ENCODE results near the gene NTN1.

Gene NTN1

GRCh38 chr17:9032583-9032982 is 11.3 kb downstream of the NTN1 start:
- in situ Hi-C loops (cut with MboI; ENCODE audit: low sequenced_read_pairs), result no loop called here
- Histone ChIP-seq H3K36me3 (replicated peaks) (no peaks in the 10 kb centered on the region), H3K27me3 (ENCODE audit: low read depth) (no peaks in the 10 kb centered on the region), H3K4me1 (no peaks in the 10 kb centered on the region), H3K9me3 (no peaks in the 10 kb centered on the region), H3K4me3 (no peak overlapping the region)
- no peak for DNase-seq (ENCODE audit: low spot score in 2 of 2)

- in situ Hi-C loops (cut with MboI; ENCODE audit: low sequenced_read_pairs), result no loop called here
- no peaks in the 10 kb centered on the region for H3K4me1 ChIP-seq
- no peak for DNase-seq (ENCODE audit: low spot score in 2 of 2)
Measured at GRCh38 chr17:9035249-9035648, 13.9 kb downstream of the NTN1 start.

GRCh38 chr17:9036336-9036735 is 15.0 kb downstream of the NTN1 start:
- H3K4me1 ChIP-seq, result no peaks in the 10 kb centered on the region
- no peaks in the 10 kb centered on the region for H3K36me3 ChIP-seq (replicated peaks)
- DNase-seq (ENCODE audit: low spot score in 2 of 2), result no peak
- no peaks in the 10 kb centered on the region for H3K27me3 ChIP-seq (ENCODE audit: low read depth)
- H3K9me3 ChIP-seq, result no peaks in the 10 kb centered on the region
- in situ Hi-C loops (cut with MboI; ENCODE audit: low sequenced_read_pairs), result no loop called here
- H3K4me3 ChIP-seq, result no peak overlapping the region

More at GRCh38 chr17:9035249-9035648, 13.9 kb downstream of the NTN1 start:
- Histone ChIP-seq H3K9me3 (no peaks in the 10 kb centered on the region), H3K27me3 (ENCODE audit: low read depth) (no peaks in the 10 kb centered on the region), H3K4me3 (no peak overlapping the region), H3K36me3 (replicated peaks) (no peaks in the 10 kb centered on the region)

GRCh38 chr17:9037736-9038135 is 16.4 kb downstream of the NTN1 start:
- no peaks in the 10 kb centered on the region for H3K27me3 ChIP-seq (ENCODE audit: low read depth)
- no peak overlapping the region for H3K4me3 ChIP-seq
- in situ Hi-C loops (cut with MboI; ENCODE audit: low sequenced_read_pairs), result no loop called here
- no peak for DNase-seq (ENCODE audit: low spot score in 2 of 2)
- H3K36me3 ChIP-seq (replicated peaks), result no peaks in the 10 kb centered on the region
- H3K9me3 ChIP-seq, result no peaks in the 10 kb centered on the region
- H3K4me1 ChIP-seq, result no peaks in the 10 kb centered on the region

GRCh38 chr17:9038380-9038779 is 17.1 kb downstream of the NTN1 start:
- in situ Hi-C loops (cut with MboI; ENCODE audit: low sequenced_read_pairs), result no loop called here
- H3K36me3 ChIP-seq (replicated peaks), result no peaks in the 10 kb centered on the region
- H3K27me3 ChIP-seq (ENCODE audit: low read depth), result no peaks in the 10 kb centered on the region
- H3K4me1 ChIP-seq, result no peaks in the 10 kb centered on the region
- H3K4me3 ChIP-seq, result no peak overlapping the region
- DNase-seq (ENCODE audit: low spot score in 2 of 2), result no peak
- no peaks in the 10 kb centered on the region for H3K9me3 ChIP-seq

- no peak for DNase-seq (ENCODE audit: low spot score in 2 of 2)
- Histone ChIP-seq H3K27me3 (ENCODE audit: low read depth) (no peaks in the 10 kb centered on the region), H3K4me3 (no peak overlapping the region), H3K4me1 (no peaks in the 10 kb centered on the region), H3K36me3 (replicated peaks) (no peaks in the 10 kb centered on the region), H3K9me3 (no peaks in the 10 kb centered on the region)
- in situ Hi-C loops (cut with MboI; ENCODE audit: low sequenced_read_pairs), result no loop called here
Measured at GRCh38 chr17:9044772-9045463, 23.6 kb downstream of the NTN1 start.

- in situ Hi-C loops (cut with MboI; ENCODE audit: low sequenced_read_pairs), result no loop called here
- Histone ChIP-seq H3K36me3 (replicated peaks) (no peaks in the 10 kb centered on the region), H3K4me1 (peaks cover 16% of the 10 kb centered on the region), H3K4me3 (no peak overlapping the region), H3K9me3 (no peaks in the 10 kb centered on the region), H3K27me3 (ENCODE audit: low read depth) (no peaks in the 10 kb centered on the region)
- no peak for DNase-seq (ENCODE audit: low spot score in 2 of 2)
Measured at GRCh38 chr17:9050801-9051401, 29.6 kb downstream of the NTN1 start.

GRCh38 chr17:9051561-9051960 is 30.3 kb downstream of the NTN1 start:
- Histone ChIP-seq H3K27me3 (ENCODE audit: low read depth) (no peaks in the 10 kb centered on the region), H3K36me3 (replicated peaks) (no peaks in the 10 kb centered on the region), H3K4me1 (peaks cover 16% of the 10 kb centered on the region), H3K4me3 (no peak overlapping the region), H3K9me3 (no peaks in the 10 kb centered on the region)
- in situ Hi-C loops (cut with MboI; ENCODE audit: low sequenced_read_pairs), result no loop called here
- DNase-seq (ENCODE audit: low spot score in 2 of 2), result no peak

- no peak for DNase-seq (ENCODE audit: low spot score in 2 of 2)
- H3K36me3 ChIP-seq (replicated peaks), result no peaks in the 10 kb centered on the region
- in situ Hi-C loops (cut with MboI; ENCODE audit: low sequenced_read_pairs), result no loop called here
- H3K27me3 ChIP-seq (ENCODE audit: low read depth), result no peaks in the 10 kb centered on the region
- peaks cover 16% of the 10 kb centered on the region for H3K4me1 ChIP-seq
- H3K4me3 ChIP-seq, result no peak overlapping the region
- H3K9me3 ChIP-seq, result no peaks in the 10 kb centered on the region
Measured at GRCh38 chr17:9052921-9053320, 31.6 kb downstream of the NTN1 start.

GRCh38 chr17:9053406-9053805 is 32.1 kb downstream of the NTN1 start:
- in situ Hi-C loops (cut with MboI; ENCODE audit: low sequenced_read_pairs), result no loop called here
- no peak overlapping the region for H3K4me3 ChIP-seq
- H3K36me3 ChIP-seq (replicated peaks), result no peaks in the 10 kb centered on the region
- peaks cover 18% of the 10 kb centered on the region for H3K4me1 ChIP-seq
- H3K9me3 ChIP-seq, result no peaks in the 10 kb centered on the region
- no peak for DNase-seq (ENCODE audit: low spot score in 2 of 2)
- no peaks in the 10 kb centered on the region for H3K27me3 ChIP-seq (ENCODE audit: low read depth)

GRCh38 chr17:9054126-9054975 is 33.0 kb downstream of the NTN1 start:
- in situ Hi-C loops (cut with MboI; ENCODE audit: low sequenced_read_pairs), result no loop called here
- no peaks in the 10 kb centered on the region for H3K36me3 ChIP-seq (replicated peaks)
- H3K4me1 ChIP-seq, result peaks cover 18% of the 10 kb centered on the region
- no peaks in the 10 kb centered on the region for H3K27me3 ChIP-seq (ENCODE audit: low read depth)
- peak; percentile 81 to 86 for DNase-seq (ENCODE audit: low spot score in 2 of 2)
- no peaks in the 10 kb centered on the region for H3K9me3 ChIP-seq
- H3K4me3 ChIP-seq, result peak overlapping the region; percentile 2; the same call in 1 of the 2 replicates

- no peak overlapping the region for H3K4me3 ChIP-seq
- in situ Hi-C loops (cut with MboI; ENCODE audit: low sequenced_read_pairs), result no loop called here
- H3K9me3 ChIP-seq, result no peaks in the 10 kb centered on the region
- H3K27me3 ChIP-seq (ENCODE audit: low read depth), result no peaks in the 10 kb centered on the region
- no peak for DNase-seq (ENCODE audit: low spot score in 2 of 2)
- peaks cover 18% of the 10 kb centered on the region for H3K4me1 ChIP-seq
- H3K36me3 ChIP-seq (replicated peaks), result no peaks in the 10 kb centered on the region
Measured at GRCh38 chr17:9055281-9055680, 34.0 kb downstream of the NTN1 start.

- no peaks in the 10 kb centered on the region for H3K27me3 ChIP-seq (ENCODE audit: low read depth)
- H3K4me1 ChIP-seq, result peaks cover 18% of the 10 kb centered on the region
- no peaks in the 10 kb centered on the region for H3K9me3 ChIP-seq
- H3K4me3 ChIP-seq, result no peak overlapping the region
- in situ Hi-C loops (cut with MboI; ENCODE audit: low sequenced_read_pairs), result no loop called here
- no peak for DNase-seq (ENCODE audit: low spot score in 2 of 2)
- no peaks in the 10 kb centered on the region for H3K36me3 ChIP-seq (replicated peaks)
Measured at GRCh38 chr17:9056566-9056965, 35.3 kb downstream of the NTN1 start.

GRCh38 chr17:9057310-9057709 is 36.0 kb downstream of the NTN1 start:
- in situ Hi-C loops (cut with MboI; ENCODE audit: low sequenced_read_pairs), result no loop called here

More at GRCh38 chr17:9057310-9057709, 36.0 kb downstream of the NTN1 start:
- no peaks in the 10 kb centered on the region for H3K36me3 ChIP-seq (replicated peaks)
- no peak overlapping the region for H3K4me3 ChIP-seq
- no peak for DNase-seq (ENCODE audit: low spot score in 2 of 2)
- no peaks in the 10 kb centered on the region for H3K9me3 ChIP-seq
- peaks cover 18% of the 10 kb centered on the region for H3K4me1 ChIP-seq
- no peaks in the 10 kb centered on the region for H3K27me3 ChIP-seq (ENCODE audit: low read depth)

All from HAP-1 (cell line).